Breast epithelium (tissue), 3 donors: Measurements from ENCODE around the gene NEK3.

Experiments used
- CTCF ChIP-seq, 3 donors: fragments of 450-650 bp; IDR thresholded peaks; one replicate each; pipeline ENCODE4 v1.5.1; 2016 to 2017; ENCODE audit warnings: antibody characterized with exemption in 3 of 3, mild to moderate bottlenecking in 3 of 3, moderate library complexity in 3 of 3
- POLR2A ChIP-seq: fragments of 450-650 bp; IDR thresholded peaks from one replicate; pipeline ENCODE4 v1.6.1; 2016; ENCODE audit warnings: antibody characterized with exemption, mild to moderate bottlenecking, moderate library complexity

- no peak for TF ChIP-seq POLR2A
- no peak for TF ChIP-seq CTCF (IDR thresholded peaks at IDR 0.05)
These were observed 33.9 kb downstream of the NEK3 start for GRCh38 chr13:52125547-52125946.
